ENCODE measurements around the gene RHOC.
"Not testable (repeated sequence)": the region's sequence is repeated elsewhere in the genome, so short reads cannot be mapped to it uniquely, and the experiment has no call there.

The RHOC gene

GRCh38 chr1:112721966-112722524 is 15.1 kb upstream of the RHOC start:
- no peak overlapping the region for H3K27ac ChIP-seq (ENCODE audit: low read depth, low read length, poor library complexity, severe bottlenecking)
- H3K9ac ChIP-seq (ENCODE audit: low read length) = no peak overlapping the region
- H3K4me2 ChIP-seq (ENCODE audit: low read length) = no peak overlapping the region
- no peak overlapping the region for H3K4me3 ChIP-seq (ENCODE audit: low read depth, low read length, poor library complexity, severe bottlenecking)
- H4K20me1 ChIP-seq (ENCODE audit: insufficient read depth, low read length) = no peaks in the 10 kb centered on the region
- H3K9me3 ChIP-seq (ENCODE audit: low read length) = no peaks in the 10 kb centered on the region
- no peaks in the 10 kb centered on the region for H3K4me1 ChIP-seq (ENCODE audit: insufficient read depth, low read length, severe bottlenecking)
- no peak overlapping the region for H2AFZ ChIP-seq (ENCODE audit: low read length)
- H3K27me3 ChIP-seq (ENCODE audit: insufficient read depth, low read length) = no peaks in the 10 kb centered on the region
- TF ChIP-seq EZH2 (IDR thresholded peaks at IDR 0.05; ENCODE audit: borderline replicate concordance, low read length) = no peak
- TF ChIP-seq CTCF (IDR thresholded peaks at IDR 0.05; ENCODE audit: low read length) = no peak
- H3F3A ChIP-seq (ENCODE audit: insufficient read depth, low read length) = no peaks in the 10 kb centered on the region
- H3K36me3 ChIP-seq (ENCODE audit: insufficient read depth, low read length) = no peaks in the 10 kb centered on the region
- H3K79me2 ChIP-seq (ENCODE audit: insufficient read depth, low read length) = no peaks in the 10 kb centered on the region
- H3K9me2 ChIP-seq (ENCODE audit: low read depth, low read length) = no peaks in the 10 kb centered on the region

GRCh38 chr1:112721294-112721693 is 14.4 kb upstream of the RHOC start:
- not testable (repeated sequence) for H3K27me3 ChIP-seq (ENCODE audit: insufficient read depth, low read length); H3K36me3 ChIP-seq (ENCODE audit: insufficient read depth, low read length); H3K27ac ChIP-seq (ENCODE audit: low read depth, low read length, poor library complexity, severe bottlenecking); H3K9me3 ChIP-seq (ENCODE audit: low read length); H4K20me1 ChIP-seq (ENCODE audit: insufficient read depth, low read length); H3K9me2 ChIP-seq (ENCODE audit: low read depth, low read length); H3F3A ChIP-seq (ENCODE audit: insufficient read depth, low read length); H3K4me2 ChIP-seq (ENCODE audit: low read length); H3K9ac ChIP-seq (ENCODE audit: low read length); H3K4me1 ChIP-seq (ENCODE audit: insufficient read depth, low read length, severe bottlenecking); H3K79me2 ChIP-seq (ENCODE audit: insufficient read depth, low read length); H2AFZ ChIP-seq (ENCODE audit: low read length); H3K4me3 ChIP-seq (ENCODE audit: low read depth, low read length, poor library complexity, severe bottlenecking)

GRCh38 chr1:112720800-112721199 is 13.9 kb upstream of the RHOC start:
- Histone ChIP-seq H3K79me2 (ENCODE audit: insufficient read depth, low read length) (no peaks in the 10 kb centered on the region), H3K4me3 (ENCODE audit: low read depth, low read length, poor library complexity, severe bottlenecking) (no peak overlapping the region), H3K9me2 (ENCODE audit: low read depth, low read length) (no peaks in the 10 kb centered on the region), H3F3A (ENCODE audit: insufficient read depth, low read length) (no peaks in the 10 kb centered on the region), H3K4me1 (ENCODE audit: insufficient read depth, low read length, severe bottlenecking) (peaks cover 5% of the 10 kb centered on the region), H3K36me3 (ENCODE audit: insufficient read depth, low read length) (no peaks in the 10 kb centered on the region), H3K27ac (ENCODE audit: low read depth, low read length, poor library complexity, severe bottlenecking) (no peak overlapping the region), H3K4me2 (ENCODE audit: low read length) (no peak overlapping the region), H3K9me3 (ENCODE audit: low read length) (no peaks in the 10 kb centered on the region), H2AFZ (ENCODE audit: low read length) (no peak overlapping the region), H3K9ac (ENCODE audit: low read length) (no peak overlapping the region), H4K20me1 (ENCODE audit: insufficient read depth, low read length) (no peaks in the 10 kb centered on the region), H3K27me3 (ENCODE audit: insufficient read depth, low read length) (no peaks in the 10 kb centered on the region)
- TF ChIP-seq CTCF (IDR thresholded peaks at IDR 0.05; ENCODE audit: low read length) = no peak
- no peak for TF ChIP-seq EZH2 (IDR thresholded peaks at IDR 0.05; ENCODE audit: borderline replicate concordance, low read length)

GRCh38 chr1:112719706-112720105 is 12.8 kb upstream of the RHOC start:
- Histone ChIP-seq H3K36me3 (ENCODE audit: insufficient read depth, low read length) (no peaks in the 10 kb centered on the region), H3K27ac (ENCODE audit: low read depth, low read length, poor library complexity, severe bottlenecking) (no peak overlapping the region), H3K4me1 (ENCODE audit: insufficient read depth, low read length, severe bottlenecking) (peaks cover 10% of the 10 kb centered on the region), H3K4me3 (ENCODE audit: low read depth, low read length, poor library complexity, severe bottlenecking) (no peak overlapping the region), H3K9ac (ENCODE audit: low read length) (no peak overlapping the region), H3K27me3 (ENCODE audit: insufficient read depth, low read length) (no peaks in the 10 kb centered on the region), H3F3A (ENCODE audit: insufficient read depth, low read length) (no peaks in the 10 kb centered on the region), H3K9me3 (ENCODE audit: low read length) (no peaks in the 10 kb centered on the region), H4K20me1 (ENCODE audit: insufficient read depth, low read length) (no peaks in the 10 kb centered on the region), H3K4me2 (ENCODE audit: low read length) (no peak overlapping the region), H2AFZ (ENCODE audit: low read length) (no peak overlapping the region), H3K9me2 (ENCODE audit: low read depth, low read length) (no peaks in the 10 kb centered on the region), H3K79me2 (ENCODE audit: insufficient read depth, low read length) (no peaks in the 10 kb centered on the region)
- TF ChIP-seq EZH2 (IDR thresholded peaks at IDR 0.05; ENCODE audit: borderline replicate concordance, low read length) = no peak
- no peak for TF ChIP-seq CTCF (IDR thresholded peaks at IDR 0.05; ENCODE audit: low read length)
